Measurements from ENCODE around the gene MACO1.

DNA sequence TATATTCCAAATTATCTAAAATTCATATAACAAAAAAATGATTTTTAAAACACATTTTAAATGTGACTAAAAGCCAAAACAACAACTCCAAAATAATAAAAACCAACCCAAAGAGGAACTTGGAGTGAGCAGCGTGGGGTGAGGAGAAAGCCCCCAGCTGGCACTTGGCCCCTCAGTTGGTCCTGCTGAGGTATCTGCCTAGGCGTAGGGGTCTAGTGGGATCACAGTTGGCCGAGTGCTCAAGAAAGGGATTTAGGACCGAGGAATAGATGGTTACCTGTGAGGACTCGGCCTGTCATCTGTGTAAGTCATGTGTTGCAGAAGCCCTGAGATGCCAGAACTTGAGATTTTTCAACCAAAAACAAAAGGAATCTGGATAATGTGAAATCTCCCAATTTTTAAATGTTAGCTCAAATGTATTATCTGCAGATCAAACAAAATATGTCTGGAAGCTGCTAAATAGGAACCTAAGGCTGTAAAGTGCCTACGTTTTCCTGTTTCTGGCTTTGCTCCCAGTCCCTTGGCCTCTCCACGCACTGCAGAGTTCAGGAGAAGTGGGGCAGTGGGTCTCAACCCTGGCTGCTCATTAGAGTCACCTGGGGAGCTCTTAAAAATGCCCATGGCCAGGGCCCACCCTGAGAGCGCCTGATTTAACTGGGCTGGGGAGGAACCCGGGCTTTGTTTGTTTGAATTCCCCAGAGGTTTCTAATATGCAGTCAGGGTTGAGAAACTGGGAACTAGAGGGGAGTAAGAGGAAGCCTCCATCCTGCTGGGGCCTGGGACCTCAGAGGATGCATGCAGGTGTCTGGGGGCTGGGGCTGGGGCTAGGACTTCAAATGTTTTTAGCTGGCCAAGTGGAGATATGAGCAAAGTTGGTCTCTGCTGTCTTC lies 74.3 kb downstream of the MACO1 start:
- TF ChIP-seq POLR2A (IDR thresholded peaks at IDR 0.05; ENCODE audit: low read depth, low read length) (no peak), POLR2AphosphoS5 (IDR thresholded peaks at IDR 0.05; ENCODE audit: low read depth, low read length) (no peak), TAF1 (IDR thresholded peaks at IDR 0.05; ENCODE audit: borderline replicate concordance, low read depth, low read length) (no peak)

Data from GM12892 (cell line).